ENCODE measurements around the gene MRPL27. TPM values are rescaled to one million over a fixed set of nuclear protein-coding genes. Genes with fewer than 3 reads are reported as not detected.
"Not testable (repeated sequence)": the region's sequence is repeated elsewhere in the genome, so short reads cannot be mapped to it uniquely, and the experiment has no call there.

MRPL27 gene
- total RNA-seq, 1 donor from 2014 or later, result 92.5 TPM

- no peak overlapping the region for H3K4me3 ChIP-seq (ENCODE audit: low read depth, low read length)
- H3K27me3 ChIP-seq (ENCODE audit: control insufficient read depth, insufficient read depth, low read length), result no peaks in the 10 kb centered on the region
- DNase-seq (ENCODE audit: low read depth), result no peak
- no peak for TF ChIP-seq CTCF (IDR thresholded peaks at IDR 0.05; ENCODE audit: insufficient read depth, low read length, poor library complexity, severe bottlenecking)
- H3K36me3 ChIP-seq (ENCODE audit: control insufficient read depth, insufficient read depth, low read length), result no peaks in the 10 kb centered on the region
These were observed 33.6 kb downstream of the MRPL27 start for GRCh38 chr17:50339381-50339780.

DNA sequence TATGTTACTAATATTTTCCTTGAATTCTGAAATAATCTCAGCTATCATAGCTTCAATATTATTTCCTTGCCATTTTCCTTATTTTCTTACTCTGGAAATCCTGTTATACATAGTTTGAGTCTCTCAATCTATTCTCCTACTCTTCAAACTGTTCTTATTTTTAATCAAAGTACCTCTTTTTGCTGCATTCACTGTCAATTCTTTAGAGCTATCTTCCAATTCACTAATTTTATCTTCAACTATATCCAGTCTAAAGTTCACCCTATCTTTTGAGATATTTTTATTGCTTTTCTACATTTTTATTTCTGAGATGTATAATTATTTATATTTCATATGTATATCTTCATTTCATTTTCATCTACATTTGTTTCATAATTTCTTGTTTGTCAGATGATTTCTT lies 34.3 kb downstream of the MRPL27 start:
- no peak for TF ChIP-seq CTCF (IDR thresholded peaks at IDR 0.05; ENCODE audit: insufficient read depth, low read length, poor library complexity, severe bottlenecking)
- Histone ChIP-seq H3K36me3 (ENCODE audit: control insufficient read depth, insufficient read depth, low read length) (no peaks in the 10 kb centered on the region), H3K4me3 (ENCODE audit: low read depth, low read length) (no peak overlapping the region), H3K27me3 (ENCODE audit: control insufficient read depth, insufficient read depth, low read length) (no peaks in the 10 kb centered on the region)
- DNase-seq (ENCODE audit: low read depth), result no peak

GRCh38 chr17:50337956-50338355 lies 35.0 kb downstream of the MRPL27 start:
- Histone ChIP-seq H3K27me3 (ENCODE audit: control insufficient read depth, insufficient read depth, low read length) (no peaks in the 10 kb centered on the region), H3K4me3 (ENCODE audit: low read depth, low read length) (no peak overlapping the region), H3K36me3 (ENCODE audit: control insufficient read depth, insufficient read depth, low read length) (no peaks in the 10 kb centered on the region)
- no peak for TF ChIP-seq CTCF (IDR thresholded peaks at IDR 0.05; ENCODE audit: insufficient read depth, low read length, poor library complexity, severe bottlenecking)
- DNase-seq (ENCODE audit: low read depth), result no peak

GRCh38 chr17:50333291-50334057 lies 39.5 kb downstream of the MRPL27 start:
- DNase-seq (ENCODE audit: low read depth); H3K36me3 ChIP-seq (ENCODE audit: control insufficient read depth, insufficient read depth, low read length): not testable (repeated sequence)

DNA sequence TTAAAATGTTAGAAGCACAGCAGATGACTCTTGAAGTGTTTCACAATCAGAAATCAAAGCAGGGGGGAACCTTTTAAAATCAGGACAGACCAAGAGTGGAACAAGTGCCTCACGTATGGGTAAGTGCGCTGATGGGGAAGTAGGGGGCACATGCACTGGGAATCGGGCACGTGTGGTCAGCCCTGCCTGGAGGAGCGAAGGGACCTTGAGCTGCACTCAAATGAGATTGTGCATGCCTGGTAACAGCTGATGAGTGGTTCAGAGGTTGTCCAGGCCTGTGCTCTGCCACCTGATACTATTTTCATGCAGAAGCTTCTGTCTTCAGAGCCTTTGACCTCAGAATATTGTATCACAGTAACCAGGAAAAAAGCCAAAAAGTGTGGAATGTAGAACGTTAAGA lies 40.8 kb downstream of the MRPL27 start:
- no peak overlapping the region for H3K4me3 ChIP-seq (ENCODE audit: low read depth, low read length)
- H3K36me3 ChIP-seq (ENCODE audit: control insufficient read depth, insufficient read depth, low read length), result no peaks in the 10 kb centered on the region
- TF ChIP-seq CTCF (IDR thresholded peaks at IDR 0.05; ENCODE audit: insufficient read depth, low read length, poor library complexity, severe bottlenecking), result no peak
- DNase-seq (ENCODE audit: low read depth), result no peak
- H3K27me3 ChIP-seq (ENCODE audit: control insufficient read depth, insufficient read depth, low read length), result peaks cover 2% of the 10 kb centered on the region

More at GRCh38 chr17:50333291-50334057, 39.5 kb downstream of the MRPL27 start:
- not testable (repeated sequence) for H3K27me3 ChIP-seq (ENCODE audit: control insufficient read depth, insufficient read depth, low read length); H3K4me3 ChIP-seq (ENCODE audit: low read depth, low read length)

DNA sequence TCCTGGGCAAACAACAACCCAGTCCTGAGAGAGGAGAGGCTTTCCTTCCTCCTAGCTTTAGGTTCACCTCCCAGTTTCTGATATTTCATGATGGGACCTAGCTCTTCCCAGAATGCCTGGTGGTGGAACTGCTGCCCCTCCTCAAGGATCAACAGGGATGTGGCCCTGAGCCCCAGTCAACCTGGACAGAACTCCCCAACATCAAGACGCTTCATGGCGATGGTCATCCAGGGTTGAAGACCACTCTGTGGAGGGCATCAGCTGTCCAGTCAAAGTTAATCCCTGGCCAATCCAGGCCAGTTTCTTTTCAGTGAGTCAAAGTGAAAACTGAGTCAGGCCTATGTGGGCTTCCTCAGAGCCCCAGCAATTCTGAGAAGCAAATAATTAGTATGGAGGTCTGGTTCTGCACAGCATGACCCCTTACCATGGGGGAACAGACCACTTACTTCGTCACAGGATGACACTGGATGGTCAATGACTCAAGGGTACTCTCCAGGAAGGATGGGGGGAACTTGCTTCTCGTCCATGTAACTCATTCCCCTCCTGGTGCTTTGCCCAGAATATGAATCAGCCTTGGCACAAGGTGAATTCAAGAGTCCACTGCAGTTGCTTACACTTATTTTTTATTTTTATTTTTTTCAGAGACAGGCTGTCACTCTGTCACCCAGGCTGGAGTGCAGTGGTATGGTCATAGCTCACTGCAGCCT lies 41.7 kb downstream of the MRPL27 start:
- peak; percentile 23 for DNase-seq (ENCODE audit: low read depth)
- H3K4me3 ChIP-seq (ENCODE audit: low read depth, low read length), result no peak overlapping the region
- no peaks in the 10 kb centered on the region for H3K36me3 ChIP-seq (ENCODE audit: control insufficient read depth, insufficient read depth, low read length)
- peaks cover 2% of the 10 kb centered on the region for H3K27me3 ChIP-seq (ENCODE audit: control insufficient read depth, insufficient read depth, low read length)
- TF ChIP-seq CTCF (IDR thresholded peaks at IDR 0.05; ENCODE audit: insufficient read depth, low read length, poor library complexity, severe bottlenecking), result no peak
